K562 (cell line): ENCODE results near the gene TIGAR. TPM values are rescaled to one million over a fixed set of nuclear protein-coding genes. Genes with fewer than 3 reads are reported as not detected.

Experiments
- ARID1B ChIP-seq: fragments of 450-650 bp; IDR thresholded peaks from 2 replicates; pipeline ENCODE4 v1.6.1; 2016; ENCODE audit warnings: antibody characterized with exemption, mild to moderate bottlenecking, inconsistent platforms
- ARID3B ChIP-seq: fragments of 250-450 bp; sonication (Bioruptor Pico); IDR thresholded peaks from 2 replicates; pipeline ENCODE4 v1.4.0; 2020; ENCODE audit warnings: borderline replicate concordance
- ILF3 ChIP-seq: fragments of 450-650 bp; IDR thresholded peaks from 2 replicates; pipeline ENCODE4 v1.6.1; 2018; ENCODE audit warnings: antibody characterized with exemption, mild to moderate bottlenecking, moderate library complexity, borderline replicate concordance
- SMAD2 ChIP-seq: fragments of 150-350 bp; IDR thresholded peaks from 2 replicates; pipeline ENCODE4 v1.6.1; 2014; ENCODE audit warnings: low read depth, mild to moderate bottlenecking, low read length
- ZBTB8A ChIP-seq: fragments of 450-650 bp; IDR thresholded peaks from 2 replicates; pipeline ENCODE4 v1.6.1; 2018; ENCODE audit warnings: mild to moderate bottlenecking, moderate library complexity; ENCODE audit not compliant: partially characterized antibody
- ZNF277 ChIP-seq: fragments of 250-450 bp; sonication (Bioruptor Pico); IDR thresholded peaks from 2 replicates; pipeline ENCODE4 v1.8.0; 2022; ENCODE audit warnings: inconsistent platforms, mild to moderate bottlenecking, moderate library complexity, borderline replicate concordance
- ZNF57 ChIP-seq: fragments of 450-650 bp; formaldehyde crosslinking; IDR thresholded peaks from 2 replicates; pipeline ENCODE4 v1.4.0; 2020; ENCODE audit warnings: mild to moderate bottlenecking, moderate library complexity
- ZZZ3 ChIP-seq: fragments of 450-650 bp; IDR thresholded peaks from 2 replicates; pipeline ENCODE4 v1.6.1; 2016; ENCODE audit warnings: antibody characterized with exemption, mild to moderate bottlenecking, moderate library complexity
- polyA plus RNA-seq, 8 experiments: library from polyadenylated mRNA; depleted of rRNA in 4 of 8; stranded (reverse) in 5 of 8; unstranded in 3 of 8; fragments of >200 nt; fragmentation: Nextera tagmentation in 2 of 8; fragmentation: Illumina TruSeq in 1 of 8; extraction: Ambion mirVana in 2 of 8; extraction: Trizol in 1 of 8; gene quantifications; 2 replicates each; pipeline versions ENCODE4 v1.2.1 to v1.2.3, GENCODE V29; 2011 to 2014; ENCODE audit warnings: inconsistent platforms in 1 of 8, missing spikeins in 1 of 8
- total RNA-seq, 7 experiments: library from RNA; depleted of rRNA in 6 of 7; stranded (reverse); fragments of >200 nt in 6 of 7; fragmentation: Illumina TruSeq in 2 of 7; extraction: Trizol in 2 of 7; gene quantifications; 2 replicates each; pipeline versions ENCODE4 v1.2.1 to v1.2.3, GENCODE V29; 2011 to 2021; ENCODE audit warnings: low replicate concordance in 1 of 7
- TF ChIP-seq, protein P1 (sequence below): fragments of 250-450 bp; sonication (Bioruptor Pico); IDR thresholded peaks from 2 replicates; pipeline ENCODE4 v1.9.0; 2021; ENCODE audit warnings: mild to moderate bottlenecking, inconsistent platforms

TIGAR gene
- total and polyA plus RNA-seq, 9 of the 15 experiments (the other 6 are each of a cell fraction or from before 2014, with no cell fraction given) = 0.11 to 1.0 (median 0.53) TPM; not detected in 2

DNA sequence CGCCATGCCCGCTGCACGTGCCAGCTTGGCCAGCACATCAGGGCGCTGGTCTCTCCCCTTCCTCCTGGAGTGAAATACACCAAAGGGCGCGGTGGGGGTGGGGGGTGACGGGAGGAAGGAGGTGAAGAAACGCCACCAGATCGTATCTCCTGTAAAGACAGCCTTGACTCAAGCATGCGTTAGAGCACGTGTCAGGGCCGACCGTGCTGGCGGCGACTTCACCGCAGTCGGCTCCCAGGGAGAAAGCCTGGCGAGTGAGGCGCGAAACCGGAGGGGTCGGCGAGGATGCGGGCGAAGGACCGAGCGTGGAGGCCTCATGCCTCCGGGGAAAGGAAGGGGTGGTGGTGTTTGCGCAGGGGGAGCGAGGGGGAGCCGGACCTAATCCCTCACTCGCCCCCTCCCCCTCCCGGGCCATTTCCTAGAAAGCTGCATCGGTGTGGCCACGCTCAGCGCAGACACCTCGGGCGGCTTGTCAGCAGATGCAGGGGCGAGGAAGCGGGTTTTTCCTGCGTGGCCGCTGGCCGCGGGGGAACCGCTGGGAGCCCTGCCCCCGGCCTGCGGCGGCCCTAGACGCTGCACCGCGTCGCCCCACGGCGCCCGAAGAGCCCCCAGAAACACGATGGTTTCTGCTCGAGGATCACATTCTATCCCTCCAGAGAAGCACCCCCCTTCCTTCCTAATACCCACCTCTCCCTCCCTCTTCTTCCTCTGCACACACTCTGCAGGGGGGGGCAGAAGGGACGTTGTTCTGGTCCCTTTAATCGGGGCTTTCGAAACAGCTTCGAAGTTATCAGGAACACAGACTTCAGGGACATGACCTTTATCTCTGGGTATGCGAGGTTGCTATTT, 48.4 kb upstream of the TIGAR start (continued):
- TF ChIP-seq, protein P1, sequence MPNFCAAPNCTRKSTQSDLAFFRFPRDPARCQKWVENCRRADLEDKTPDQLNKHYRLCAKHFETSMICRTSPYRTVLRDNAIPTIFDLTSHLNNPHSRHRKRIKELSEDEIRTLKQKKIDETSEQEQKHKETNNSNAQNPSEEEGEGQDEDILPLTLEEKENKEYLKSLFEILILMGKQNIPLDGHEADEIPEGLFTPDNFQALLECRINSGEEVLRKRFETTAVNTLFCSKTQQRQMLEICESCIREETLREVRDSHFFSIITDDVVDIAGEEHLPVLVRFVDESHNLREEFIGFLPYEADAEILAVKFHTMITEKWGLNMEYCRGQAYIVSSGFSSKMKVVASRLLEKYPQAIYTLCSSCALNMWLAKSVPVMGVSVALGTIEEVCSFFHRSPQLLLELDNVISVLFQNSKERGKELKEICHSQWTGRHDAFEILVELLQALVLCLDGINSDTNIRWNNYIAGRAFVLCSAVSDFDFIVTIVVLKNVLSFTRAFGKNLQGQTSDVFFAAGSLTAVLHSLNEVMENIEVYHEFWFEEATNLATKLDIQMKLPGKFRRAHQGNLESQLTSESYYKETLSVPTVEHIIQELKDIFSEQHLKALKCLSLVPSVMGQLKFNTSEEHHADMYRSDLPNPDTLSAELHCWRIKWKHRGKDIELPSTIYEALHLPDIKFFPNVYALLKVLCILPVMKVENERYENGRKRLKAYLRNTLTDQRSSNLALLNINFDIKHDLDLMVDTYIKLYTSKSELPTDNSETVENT (CRISPR knock-in tag) = no peak
- TF ChIP-seq SMAD2 (no peak), ZNF277 (CRISPR knock-in tag) (no peak), ZZZ3 (no peak), ARID3B (CRISPR knock-in tag) (no peak), ZNF57 (CRISPR knock-in tag) (no peak), ARID1B (peak; percentile 61), ZBTB8A (no peak), ILF3 (no peak)
